GM19468 (cell line): ENCODE results near the gene SPOCK1.
"Not testable (repeated sequence)": the region's sequence is repeated elsewhere in the genome, so short reads cannot be mapped to it uniquely, and the experiment has no call there.

Experiments
- ATAC-seq: cut with Tn5 transposase; IDR thresholded peaks from one replicate; pipeline ENCODE4 v1.9.1; 2021; ENCODE audit warnings: mild to moderate bottlenecking, moderate library complexity, moderate number of reproducible peaks; ENCODE audit not compliant: unreplicated experiment; ENCODE audit errors: extremely low read depth

Gene SPOCK1

GRCh38 chr5:137402436-137403187 lies 96.5 kb downstream of the SPOCK1 start:
- no peak for ATAC-seq

GRCh38 chr5:137401946-137402345 lies 97.2 kb downstream of the SPOCK1 start:
- ATAC-seq: no peak

- no peak for ATAC-seq
Measured at GRCh38 chr5:137400571-137400970, 98.6 kb downstream of the SPOCK1 start.

- no peak for ATAC-seq
Measured at GRCh38 chr5:137399911-137400310, 99.2 kb downstream of the SPOCK1 start.

- ATAC-seq: no peak
Measured at GRCh38 chr5:137398751-137399150, 100.4 kb downstream of the SPOCK1 start.

GRCh38 chr5:137398154-137398553 lies 101.0 kb downstream of the SPOCK1 start:
- no peak for ATAC-seq

- ATAC-seq: no peak
Measured at GRCh38 chr5:137395011-137395755, 103.9 kb downstream of the SPOCK1 start.

- ATAC-seq: no peak
Measured at GRCh38 chr5:137394380-137394779, 104.7 kb downstream of the SPOCK1 start.

- ATAC-seq: no peak
Measured at GRCh38 chr5:137393196-137393993, 105.7 kb downstream of the SPOCK1 start.

GRCh38 chr5:137392261-137392660 lies 106.9 kb downstream of the SPOCK1 start:
- no peak for ATAC-seq

- not testable (repeated sequence) for ATAC-seq
Measured at GRCh38 chr5:137391044-137391443, 108.1 kb downstream of the SPOCK1 start.

GRCh38 chr5:137389042-137389441 lies 110.1 kb downstream of the SPOCK1 start:
- no peak for ATAC-seq

GRCh38 chr5:137385064-137385463 lies 114.1 kb downstream of the SPOCK1 start:
- no peak for ATAC-seq

- ATAC-seq: no peak
Measured at GRCh38 chr5:137383909-137384308, 115.2 kb downstream of the SPOCK1 start.

- no peak for ATAC-seq
Measured at GRCh38 chr5:137381555-137381954, 117.6 kb downstream of the SPOCK1 start.

- no peak for ATAC-seq
Measured at GRCh38 chr5:137379555-137380286, 119.4 kb downstream of the SPOCK1 start.

- ATAC-seq: no peak
Measured at GRCh38 chr5:137375741-137376526, 123.2 kb downstream of the SPOCK1 start.

GRCh38 chr5:137374110-137374714 lies 124.9 kb downstream of the SPOCK1 start:
- ATAC-seq: no peak

- ATAC-seq: no peak
Measured at GRCh38 chr5:137372773-137373160, 126.4 kb downstream of the SPOCK1 start.
